DND-41 (cell line): ENCODE measurements around the gene PIGQ.

Source experiments
- EZH2 ChIP-seq: IDR thresholded peaks from 3 replicates; pipeline ENCODE4 v1.6.1; 2012; ENCODE audit warnings: borderline replicate concordance, low read depth, mild to moderate bottlenecking, moderate library complexity, low read length, inconsistent platforms; ENCODE audit not compliant: severe bottlenecking
- TF ChIP-seq, protein P1 (sequence below): IDR thresholded peaks from 2 replicates; pipeline ENCODE4 v1.5.1; 2012; ENCODE audit warnings: borderline replicate concordance, low read length, moderate library complexity, mild to moderate bottlenecking; ENCODE audit not compliant: poor library complexity, severe bottlenecking; ENCODE audit errors: extremely low read depth

DNA sequence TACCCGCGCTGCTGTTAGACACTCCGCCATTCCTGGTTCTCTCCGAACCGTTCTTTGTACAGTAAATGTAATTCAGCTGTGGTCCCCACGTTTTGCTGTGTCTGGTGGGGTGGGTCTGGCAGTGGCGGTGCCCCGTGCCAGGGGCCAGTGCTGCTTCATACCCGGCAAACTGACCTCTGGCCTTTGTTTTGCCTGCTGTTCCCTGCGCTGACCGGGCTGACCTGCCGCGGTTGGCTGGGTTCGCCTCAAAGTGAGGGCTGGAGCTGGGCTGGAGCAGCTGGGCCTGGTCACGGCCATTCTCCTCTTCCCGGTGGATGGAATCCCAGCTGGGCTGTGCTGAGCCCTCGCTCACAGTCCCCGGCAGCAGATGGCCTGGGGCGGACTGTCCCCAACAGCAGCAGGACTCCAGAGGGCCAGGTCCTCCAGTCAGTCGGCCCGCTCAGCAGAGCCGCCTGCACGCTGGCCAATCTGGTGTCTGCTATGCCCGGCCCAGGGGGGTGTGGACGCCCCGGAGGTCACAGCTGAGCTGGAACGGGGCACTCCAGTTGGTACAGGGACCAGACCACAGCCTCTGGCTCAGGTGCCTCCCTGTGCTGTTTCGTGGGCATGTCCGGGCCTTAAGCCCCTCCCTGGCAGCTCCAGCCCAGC is 59.5 kb downstream of the PIGQ start:
- TF ChIP-seq, protein P1, sequence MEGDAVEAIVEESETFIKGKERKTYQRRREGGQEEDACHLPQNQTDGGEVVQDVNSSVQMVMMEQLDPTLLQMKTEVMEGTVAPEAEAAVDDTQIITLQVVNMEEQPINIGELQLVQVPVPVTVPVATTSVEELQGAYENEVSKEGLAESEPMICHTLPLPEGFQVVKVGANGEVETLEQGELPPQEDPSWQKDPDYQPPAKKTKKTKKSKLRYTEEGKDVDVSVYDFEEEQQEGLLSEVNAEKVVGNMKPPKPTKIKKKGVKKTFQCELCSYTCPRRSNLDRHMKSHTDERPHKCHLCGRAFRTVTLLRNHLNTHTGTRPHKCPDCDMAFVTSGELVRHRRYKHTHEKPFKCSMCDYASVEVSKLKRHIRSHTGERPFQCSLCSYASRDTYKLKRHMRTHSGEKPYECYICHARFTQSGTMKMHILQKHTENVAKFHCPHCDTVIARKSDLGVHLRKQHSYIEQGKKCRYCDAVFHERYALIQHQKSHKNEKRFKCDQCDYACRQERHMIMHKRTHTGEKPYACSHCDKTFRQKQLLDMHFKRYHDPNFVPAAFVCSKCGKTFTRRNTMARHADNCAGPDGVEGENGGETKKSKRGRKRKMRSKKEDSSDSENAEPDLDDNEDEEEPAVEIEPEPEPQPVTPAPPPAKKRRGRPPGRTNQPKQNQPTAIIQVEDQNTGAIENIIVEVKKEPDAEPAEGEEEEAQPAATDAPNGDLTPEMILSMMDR, result no peak
- TF ChIP-seq EZH2, result no peak
